PFSK-1 (cell line): ENCODE data around the gene TAS2R60.

Source experiments
- POLR2AphosphoS5 ChIP-seq: IDR thresholded peaks from 2 replicates; pipeline ENCODE4 v1.6.1; 2012; ENCODE audit warnings: low read depth, mild to moderate bottlenecking, control low read depth, low read length, moderate library complexity
- TF ChIP-seq, protein P1 (sequence below), 2 experiments: IDR thresholded peaks; 2 replicates each; pipeline versions ENCODE4 v1.6.1 to v1.8.0; 2011 to 2012; ENCODE audit warnings: low read depth in 2 of 2, low read length in 2 of 2, control low read depth in 1 of 2, inconsistent platforms in 1 of 2, mild to moderate bottlenecking in 1 of 2, moderate library complexity in 1 of 2; ENCODE audit not compliant: insufficient read depth in 1 of 2

- TF ChIP-seq, protein P1, sequence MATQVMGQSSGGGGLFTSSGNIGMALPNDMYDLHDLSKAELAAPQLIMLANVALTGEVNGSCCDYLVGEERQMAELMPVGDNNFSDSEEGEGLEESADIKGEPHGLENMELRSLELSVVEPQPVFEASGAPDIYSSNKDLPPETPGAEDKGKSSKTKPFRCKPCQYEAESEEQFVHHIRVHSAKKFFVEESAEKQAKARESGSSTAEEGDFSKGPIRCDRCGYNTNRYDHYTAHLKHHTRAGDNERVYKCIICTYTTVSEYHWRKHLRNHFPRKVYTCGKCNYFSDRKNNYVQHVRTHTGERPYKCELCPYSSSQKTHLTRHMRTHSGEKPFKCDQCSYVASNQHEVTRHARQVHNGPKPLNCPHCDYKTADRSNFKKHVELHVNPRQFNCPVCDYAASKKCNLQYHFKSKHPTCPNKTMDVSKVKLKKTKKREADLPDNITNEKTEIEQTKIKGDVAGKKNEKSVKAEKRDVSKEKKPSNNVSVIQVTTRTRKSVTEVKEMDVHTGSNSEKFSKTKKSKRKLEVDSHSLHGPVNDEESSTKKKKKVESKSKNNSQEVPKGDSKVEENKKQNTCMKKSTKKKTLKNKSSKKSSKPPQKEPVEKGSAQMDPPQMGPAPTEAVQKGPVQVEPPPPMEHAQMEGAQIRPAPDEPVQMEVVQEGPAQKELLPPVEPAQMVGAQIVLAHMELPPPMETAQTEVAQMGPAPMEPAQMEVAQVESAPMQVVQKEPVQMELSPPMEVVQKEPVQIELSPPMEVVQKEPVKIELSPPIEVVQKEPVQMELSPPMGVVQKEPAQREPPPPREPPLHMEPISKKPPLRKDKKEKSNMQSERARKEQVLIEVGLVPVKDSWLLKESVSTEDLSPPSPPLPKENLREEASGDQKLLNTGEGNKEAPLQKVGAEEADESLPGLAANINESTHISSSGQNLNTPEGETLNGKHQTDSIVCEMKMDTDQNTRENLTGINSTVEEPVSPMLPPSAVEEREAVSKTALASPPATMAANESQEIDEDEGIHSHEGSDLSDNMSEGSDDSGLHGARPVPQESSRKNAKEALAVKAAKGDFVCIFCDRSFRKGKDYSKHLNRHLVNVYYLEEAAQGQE (IDR thresholded peaks at IDR 0.05; ENCODE audit: insufficient read depth in 1 of 2, low read depth in 2 of 2, low read length in 2 of 2): no peak
- no peak for TF ChIP-seq POLR2AphosphoS5
Observed at GRCh38 chr7:143477501-143478150, 34.4 kb downstream of the TAS2R60 start, which contains the start of gene TAS2R41.
